Ureter (tissue), 1 donor: ENCODE measurements around the gene FASTK. TPM values are rescaled to one million over a fixed set of nuclear protein-coding genes. Genes with fewer than 3 reads are reported as not detected.
"Not testable (repeated sequence)": the region's sequence is repeated elsewhere in the genome, so short reads cannot be mapped to it uniquely, and the experiment has no call there.

Experiments used
- DNase-seq: peaks from one replicate; pipeline ENCODE4 v3.0.0-alpha.2; 2020; ENCODE audit warnings: low spot score
- total RNA-seq: library from RNA; stranded (reverse); gene quantifications from one replicate; pipeline ENCODE4 v1.2.4, GENCODE V29; 2023
- donor health status: DM: yes; HTN: yes; CAD: no.

The FASTK gene
- total RNA-seq, 1 donor from 2014 or later: 91.7 TPM

- DNase-seq: no peak
Observed at GRCh38 chr7:151047976-151048815, 32.4 kb downstream of the FASTK start, which contains the start of gene ASIC3. Gene ASIC3, plus strand, starts transcription at chr7:151048531. Its CDS starts 355 bp downstream, at chr7:151048886.

- peak; percentile 62 for DNase-seq
Observed at GRCh38 chr7:151046603-151047573, 33.7 kb downstream of the FASTK start.

GRCh38 chr7:151045967-151046366 lies 34.6 kb downstream of the FASTK start:
- no peak for DNase-seq

GRCh38 chr7:151045262-151045661 lies 35.3 kb downstream of the FASTK start:
- no peak for DNase-seq

GRCh38 chr7:151043959-151044358 lies 36.6 kb downstream of the FASTK start:
- DNase-seq: no peak

- not testable (repeated sequence) for DNase-seq
Observed at GRCh38 chr7:151043449-151043848, 37.2 kb downstream of the FASTK start.

GRCh38 chr7:151040616-151041375 lies 39.8 kb downstream of the FASTK start:
- no peak for DNase-seq

- DNase-seq: no peak
Observed at GRCh38 chr7:151039850-151040548, 40.6 kb downstream of the FASTK start.

GRCh38 chr7:151038951-151039849 lies 41.4 kb downstream of the FASTK start:
- peak; percentile 78 for DNase-seq

- no peak for DNase-seq
Observed at GRCh38 chr7:151035902-151036301, 44.7 kb downstream of the FASTK start.

GRCh38 chr7:151035026-151035717 lies 45.4 kb downstream of the FASTK start:
- no peak for DNase-seq

GRCh38 chr7:151034312-151035025 lies 46.1 kb downstream of the FASTK start:
- no peak for DNase-seq

GRCh38 chr7:151033864-151034249 lies 46.8 kb downstream of the FASTK start:
- DNase-seq: no peak

- DNase-seq: no peak
Observed at GRCh38 chr7:151032936-151033863, 47.4 kb downstream of the FASTK start.

- no peak for DNase-seq
Observed at GRCh38 chr7:151031011-151031410, 49.6 kb downstream of the FASTK start.

- no peak for DNase-seq
Observed at GRCh38 chr7:151028948-151029501, 51.6 kb downstream of the FASTK start.
